ENCODE measurements around the gene SQSTM1. TPM values are rescaled to one million over a fixed set of nuclear protein-coding genes. Genes with fewer than 3 reads are reported as not detected.

SQSTM1 gene
- total and polyA plus RNA-seq, 4 donors: 127 to 330 (median 256) TPM

DNA sequence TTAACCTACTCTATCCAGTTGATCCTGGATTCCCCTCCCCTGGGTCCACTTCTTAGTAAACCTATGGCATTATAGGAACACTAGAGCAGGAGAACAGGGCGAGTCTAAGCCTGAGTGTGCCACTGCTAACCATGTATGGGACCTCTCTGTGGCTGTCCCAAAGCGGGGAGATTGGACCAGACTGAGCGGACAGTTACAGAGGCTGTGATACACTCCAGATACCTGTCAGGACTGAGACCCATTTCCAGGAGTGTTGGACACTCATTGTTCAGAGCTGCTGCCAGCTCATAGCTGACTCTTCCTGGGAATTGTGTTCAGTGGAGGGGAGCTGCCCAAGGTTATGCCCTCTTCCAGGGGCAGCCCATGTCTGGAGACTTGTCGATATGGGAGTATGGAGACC lies 38.9 kb upstream of the SQSTM1 start:
- Histone ChIP-seq H3K4me1 (ENCODE audit: control insufficient read depth in 4 of 4, insufficient read depth in 4 of 4, low read length in 3 of 4) (no peaks in the 10 kb centered on the region), H3K36me3 (ENCODE audit: control insufficient read depth in 4 of 4, insufficient read depth in 3 of 4, low read depth in 1 of 4, low read length in 3 of 4) (peaks cover 0 to 17% (median 3%) of the 10 kb centered on the region in 4 donors), H3K27ac (ENCODE audit: low read depth in 1 of 2, low read length in 2 of 2) (no peak overlapping the region), H3K9me3 (ENCODE audit: control insufficient read depth in 4 of 4, low read length in 3 of 4) (no peaks in the 10 kb centered on the region), H3K4me3 (ENCODE audit: low read depth in 1 of 3, low read length in 3 of 3) (no peak overlapping the region), H3K27me3 (ENCODE audit: control insufficient read depth in 4 of 4, insufficient read depth in 4 of 4, low read length in 3 of 4) (no peaks in the 10 kb centered on the region), H3K9ac (ENCODE audit: low read depth in 1 of 2, low read length in 2 of 2) (no peak overlapping the region)
- WGBS: 97% methylated on average over 4 of the region's 4 CpGs
- DNase-seq (ENCODE audit: low spot score): no peak
- TF ChIP-seq HNF4A (conservative IDR thresholded peaks at IDR 0.05): no peak
- TF ChIP-seq, protein P1, sequence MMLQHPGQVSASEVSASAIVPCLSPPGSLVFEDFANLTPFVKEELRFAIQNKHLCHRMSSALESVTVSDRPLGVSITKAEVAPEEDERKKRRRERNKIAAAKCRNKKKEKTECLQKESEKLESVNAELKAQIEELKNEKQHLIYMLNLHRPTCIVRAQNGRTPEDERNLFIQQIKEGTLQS (IDR thresholded peaks at IDR 0.05): no peak
- no peak for TF ChIP-seq FOXA2 (IDR thresholded peaks at IDR 0.05)
- TF ChIP-seq HNF4G (IDR thresholded peaks at IDR 0.05): no peak
- TF ChIP-seq TAF1 (conservative IDR thresholded peaks at IDR 0.05): no peak
- TF ChIP-seq RXRA (IDR thresholded peaks at IDR 0.05): no peak
- no peak for TF ChIP-seq GABPA (IDR thresholded peaks at IDR 0.05 in 1 of 2, conservative IDR thresholded peaks at IDR 0.05 in 1 of 2)
- no peak for TF ChIP-seq SP1 (IDR thresholded peaks at IDR 0.05)
- TF ChIP-seq EGR1 (IDR thresholded peaks at IDR 0.05; ENCODE audit: low read depth in 2 of 2): no peak
- no peak for TF ChIP-seq NR2F2 (IDR thresholded peaks at IDR 0.05)
- TF ChIP-seq, protein P2, sequence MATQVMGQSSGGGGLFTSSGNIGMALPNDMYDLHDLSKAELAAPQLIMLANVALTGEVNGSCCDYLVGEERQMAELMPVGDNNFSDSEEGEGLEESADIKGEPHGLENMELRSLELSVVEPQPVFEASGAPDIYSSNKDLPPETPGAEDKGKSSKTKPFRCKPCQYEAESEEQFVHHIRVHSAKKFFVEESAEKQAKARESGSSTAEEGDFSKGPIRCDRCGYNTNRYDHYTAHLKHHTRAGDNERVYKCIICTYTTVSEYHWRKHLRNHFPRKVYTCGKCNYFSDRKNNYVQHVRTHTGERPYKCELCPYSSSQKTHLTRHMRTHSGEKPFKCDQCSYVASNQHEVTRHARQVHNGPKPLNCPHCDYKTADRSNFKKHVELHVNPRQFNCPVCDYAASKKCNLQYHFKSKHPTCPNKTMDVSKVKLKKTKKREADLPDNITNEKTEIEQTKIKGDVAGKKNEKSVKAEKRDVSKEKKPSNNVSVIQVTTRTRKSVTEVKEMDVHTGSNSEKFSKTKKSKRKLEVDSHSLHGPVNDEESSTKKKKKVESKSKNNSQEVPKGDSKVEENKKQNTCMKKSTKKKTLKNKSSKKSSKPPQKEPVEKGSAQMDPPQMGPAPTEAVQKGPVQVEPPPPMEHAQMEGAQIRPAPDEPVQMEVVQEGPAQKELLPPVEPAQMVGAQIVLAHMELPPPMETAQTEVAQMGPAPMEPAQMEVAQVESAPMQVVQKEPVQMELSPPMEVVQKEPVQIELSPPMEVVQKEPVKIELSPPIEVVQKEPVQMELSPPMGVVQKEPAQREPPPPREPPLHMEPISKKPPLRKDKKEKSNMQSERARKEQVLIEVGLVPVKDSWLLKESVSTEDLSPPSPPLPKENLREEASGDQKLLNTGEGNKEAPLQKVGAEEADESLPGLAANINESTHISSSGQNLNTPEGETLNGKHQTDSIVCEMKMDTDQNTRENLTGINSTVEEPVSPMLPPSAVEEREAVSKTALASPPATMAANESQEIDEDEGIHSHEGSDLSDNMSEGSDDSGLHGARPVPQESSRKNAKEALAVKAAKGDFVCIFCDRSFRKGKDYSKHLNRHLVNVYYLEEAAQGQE (IDR thresholded peaks at IDR 0.05): no peak
- TF ChIP-seq, protein P3, sequence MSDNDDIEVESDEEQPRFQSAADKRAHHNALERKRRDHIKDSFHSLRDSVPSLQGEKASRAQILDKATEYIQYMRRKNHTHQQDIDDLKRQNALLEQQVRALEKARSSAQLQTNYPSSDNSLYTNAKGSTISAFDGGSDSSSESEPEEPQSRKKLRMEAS (IDR thresholded peaks at IDR 0.05): no peak
- TF ChIP-seq FOXA1 (IDR thresholded peaks at IDR 0.05): no peak
- TF ChIP-seq, protein P4, sequence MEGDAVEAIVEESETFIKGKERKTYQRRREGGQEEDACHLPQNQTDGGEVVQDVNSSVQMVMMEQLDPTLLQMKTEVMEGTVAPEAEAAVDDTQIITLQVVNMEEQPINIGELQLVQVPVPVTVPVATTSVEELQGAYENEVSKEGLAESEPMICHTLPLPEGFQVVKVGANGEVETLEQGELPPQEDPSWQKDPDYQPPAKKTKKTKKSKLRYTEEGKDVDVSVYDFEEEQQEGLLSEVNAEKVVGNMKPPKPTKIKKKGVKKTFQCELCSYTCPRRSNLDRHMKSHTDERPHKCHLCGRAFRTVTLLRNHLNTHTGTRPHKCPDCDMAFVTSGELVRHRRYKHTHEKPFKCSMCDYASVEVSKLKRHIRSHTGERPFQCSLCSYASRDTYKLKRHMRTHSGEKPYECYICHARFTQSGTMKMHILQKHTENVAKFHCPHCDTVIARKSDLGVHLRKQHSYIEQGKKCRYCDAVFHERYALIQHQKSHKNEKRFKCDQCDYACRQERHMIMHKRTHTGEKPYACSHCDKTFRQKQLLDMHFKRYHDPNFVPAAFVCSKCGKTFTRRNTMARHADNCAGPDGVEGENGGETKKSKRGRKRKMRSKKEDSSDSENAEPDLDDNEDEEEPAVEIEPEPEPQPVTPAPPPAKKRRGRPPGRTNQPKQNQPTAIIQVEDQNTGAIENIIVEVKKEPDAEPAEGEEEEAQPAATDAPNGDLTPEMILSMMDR (IDR thresholded peaks at IDR 0.05; ENCODE audit: low read depth, low read length, missing input control): no peak
- no peak for TF ChIP-seq RAD21 (IDR thresholded peaks at IDR 0.05)

DNA sequence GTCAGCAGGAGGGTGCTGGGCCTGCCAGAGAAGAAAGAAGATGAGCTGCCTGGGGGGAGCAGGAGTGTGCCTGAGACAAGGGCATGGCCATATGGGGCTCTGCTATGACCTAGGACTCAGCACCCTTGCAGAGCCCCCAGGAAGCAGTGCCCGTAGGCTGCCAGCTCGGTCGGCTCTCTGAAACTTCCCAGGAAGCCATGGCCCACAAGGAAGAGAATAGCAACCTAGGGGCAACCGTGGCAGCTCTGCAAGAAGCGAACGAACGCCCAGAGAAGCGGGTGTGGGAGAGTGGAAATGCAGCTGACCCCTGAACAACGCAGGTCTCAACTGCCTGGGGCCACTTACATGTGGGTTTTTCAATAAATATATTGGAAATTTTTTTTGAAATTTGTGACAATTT lies 37.6 kb upstream of the SQSTM1 start:
- H3K4me3 ChIP-seq (ENCODE audit: low read depth in 1 of 3, low read length in 3 of 3): no peak overlapping the region
- no peaks in the 10 kb centered on the region for H3K27me3 ChIP-seq (ENCODE audit: control insufficient read depth in 4 of 4, insufficient read depth in 4 of 4, low read length in 3 of 4)
- WGBS: 94% methylated on average over 9 of the region's 9 CpGs
- H3K4me1 ChIP-seq (ENCODE audit: control insufficient read depth in 4 of 4, insufficient read depth in 4 of 4, low read length in 3 of 4): peaks cover 0 to 3% (median 0%) of the 10 kb centered on the region in 4 donors
- no peak for DNase-seq (ENCODE audit: low spot score)
- H3K9ac ChIP-seq (ENCODE audit: low read depth in 1 of 2, low read length in 2 of 2): no peak overlapping the region
- H3K27ac ChIP-seq (ENCODE audit: low read depth in 1 of 2, low read length in 2 of 2): no peak overlapping the region
- TF ChIP-seq RAD21 (IDR thresholded peaks at IDR 0.05): no peak
- TF ChIP-seq, protein P5, sequence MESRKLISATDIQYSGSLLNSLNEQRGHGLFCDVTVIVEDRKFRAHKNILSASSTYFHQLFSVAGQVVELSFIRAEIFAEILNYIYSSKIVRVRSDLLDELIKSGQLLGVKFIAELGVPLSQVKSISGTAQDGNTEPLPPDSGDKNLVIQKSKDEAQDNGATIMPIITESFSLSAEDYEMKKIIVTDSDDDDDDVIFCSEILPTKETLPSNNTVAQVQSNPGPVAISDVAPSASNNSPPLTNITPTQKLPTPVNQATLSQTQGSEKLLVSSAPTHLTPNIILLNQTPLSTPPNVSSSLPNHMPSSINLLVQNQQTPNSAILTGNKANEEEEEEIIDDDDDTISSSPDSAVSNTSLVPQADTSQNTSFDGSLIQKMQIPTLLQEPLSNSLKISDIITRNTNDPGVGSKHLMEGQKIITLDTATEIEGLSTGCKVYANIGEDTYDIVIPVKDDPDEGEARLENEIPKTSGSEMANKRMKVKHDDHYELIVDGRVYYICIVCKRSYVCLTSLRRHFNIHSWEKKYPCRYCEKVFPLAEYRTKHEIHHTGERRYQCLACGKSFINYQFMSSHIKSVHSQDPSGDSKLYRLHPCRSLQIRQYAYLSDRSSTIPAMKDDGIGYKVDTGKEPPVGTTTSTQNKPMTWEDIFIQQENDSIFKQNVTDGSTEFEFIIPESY (IDR thresholded peaks at IDR 0.05): no peak
- no peak for TF ChIP-seq NR2F2 (IDR thresholded peaks at IDR 0.05)
- TF ChIP-seq, protein P3 (IDR thresholded peaks at IDR 0.05): no peak
- no peak for TF ChIP-seq FOXA2 (IDR thresholded peaks at IDR 0.05)
- no peak for TF ChIP-seq EGR1 (IDR thresholded peaks at IDR 0.05; ENCODE audit: low read depth in 2 of 2)
- no peak for TF ChIP-seq TAF1 (conservative IDR thresholded peaks at IDR 0.05)
- no peak for TF ChIP-seq HNF4G (IDR thresholded peaks at IDR 0.05)
- no peak for TF ChIP-seq YY1 (IDR thresholded peaks at IDR 0.05)
- no peak for TF ChIP-seq FOXA1 (IDR thresholded peaks at IDR 0.05)
- peaks cover 0 to 10% (median 1%) of the 10 kb centered on the region in 4 donors for H3K36me3 ChIP-seq (ENCODE audit: control insufficient read depth in 4 of 4, insufficient read depth in 3 of 4, low read depth in 1 of 4, low read length in 3 of 4)
- no peaks in the 10 kb centered on the region for H3K9me3 ChIP-seq (ENCODE audit: control insufficient read depth in 4 of 4, low read length in 3 of 4)

Measured in liver (tissue), 9 donors.